ENCODE measurements around the gene SEMA3C. TPM values are rescaled to one million over a fixed set of nuclear protein-coding genes. Genes with fewer than 3 reads are reported as not detected.

Gene SEMA3C
- total and polyA plus RNA-seq, 2 donors (not counting 1 experiment from before 2014, with no cell fraction given), result 0.06 TPM; not detected in 1

GRCh38 chr7:80768756-80769155 lies 150.1 kb downstream of the SEMA3C start:
- Histone ChIP-seq H3K4me3 (ENCODE audit: control extremely low read depth in 1 of 5, extremely low read depth in 1 of 5, insufficient read depth in 1 of 5, low read depth in 2 of 5, low read length in 4 of 5) (no peak overlapping the region), H4K20me1 (ENCODE audit: control insufficient read depth, insufficient read depth, low read length, poor library complexity, severe bottlenecking) (no peaks in the 10 kb centered on the region), H3K36me3 (replicated peaks in 1 of 2; ENCODE audit: control extremely low read depth in 1 of 2, control insufficient read depth in 1 of 2, extremely low read depth in 1 of 2, insufficient read depth in 2 of 2, low read length in 1 of 2) (no peaks in the 10 kb centered on the region), H3K27me3 (replicated peaks in 1 of 4; ENCODE audit: control extremely low read depth in 1 of 4, control insufficient read depth in 3 of 4, insufficient read depth in 4 of 4, low read length in 3 of 4) (no peaks in the 10 kb centered on the region), H3K4me2 (replicated peaks; ENCODE audit: low read depth, low read length, poor library complexity, severe bottlenecking) (no peak overlapping the region), H3K4me1 (ENCODE audit: control insufficient read depth in 2 of 2, insufficient read depth in 2 of 2, low read length in 2 of 2) (no peaks in the 10 kb centered on the region), H3K9me3 (ENCODE audit: control extremely low read depth in 1 of 3, control insufficient read depth in 2 of 3, insufficient read depth in 1 of 3, low read length in 2 of 3) (no peaks in the 10 kb centered on the region), H2AFZ (ENCODE audit: insufficient read depth, low read depth, low read length, poor library complexity, severe bottlenecking) (no peak overlapping the region), H3K27ac (ENCODE audit: low read length in 2 of 2) (no peak overlapping the region), H3K79me2 (ENCODE audit: control insufficient read depth, insufficient read depth, low read length) (no peaks in the 10 kb centered on the region), H3K9ac (ENCODE audit: low read length) (no peak overlapping the region)
- no peaks in the 10 kb centered on the region for H3K4me1 Mint-ChIP-seq
- POLR2A ChIA-PET, result no interaction called here
- DNase-seq, result no peak
- no peaks in the 10 kb centered on the region for H3K27me3 Mint-ChIP-seq
- CTCF ChIA-PET, result no interaction called here
- no peak for ATAC-seq (ENCODE audit: low read depth)
- peaks cover 3% of the 10 kb centered on the region for H3K9me3 Mint-ChIP-seq (ENCODE audit: insufficient read depth)
- H3K27ac Mint-ChIP-seq, result no peak overlapping the region
- TF ChIP-seq CTCF (IDR thresholded peaks at IDR 0.05) (no peak), EZH2 (IDR thresholded peaks at IDR 0.05; ENCODE audit: borderline replicate concordance, insufficient read depth, low read depth, low read length, poor library complexity, severe bottlenecking) (no peak)
- no peak overlapping the region for H3K4me3 Mint-ChIP-seq
- intact Hi-C loops (cut with micrococcal nuclease), result no loop called here
- WGBS (ENCODE audit: insufficient coverage), result no CpG with 5 or more reads among the region's 1 CpG

- Histone ChIP-seq H3K27me3 (replicated peaks in 1 of 4; ENCODE audit: control extremely low read depth in 1 of 4, control insufficient read depth in 3 of 4, insufficient read depth in 4 of 4, low read length in 3 of 4) (no peaks in the 10 kb centered on the region), H3K9ac (ENCODE audit: low read length) (no peak overlapping the region), H3K79me2 (ENCODE audit: control insufficient read depth, insufficient read depth, low read length) (no peaks in the 10 kb centered on the region), H3K27ac (ENCODE audit: low read length in 2 of 2) (no peak overlapping the region), H3K36me3 (replicated peaks in 1 of 2; ENCODE audit: control extremely low read depth in 1 of 2, control insufficient read depth in 1 of 2, extremely low read depth in 1 of 2, insufficient read depth in 2 of 2, low read length in 1 of 2) (no peaks in the 10 kb centered on the region), H2AFZ (ENCODE audit: insufficient read depth, low read depth, low read length, poor library complexity, severe bottlenecking) (no peak overlapping the region), H3K4me1 (ENCODE audit: control insufficient read depth in 2 of 2, insufficient read depth in 2 of 2, low read length in 2 of 2) (no peaks in the 10 kb centered on the region), H3K9me3 (ENCODE audit: control extremely low read depth in 1 of 3, control insufficient read depth in 2 of 3, insufficient read depth in 1 of 3, low read length in 2 of 3) (no peaks in the 10 kb centered on the region), H3K4me2 (replicated peaks; ENCODE audit: low read depth, low read length, poor library complexity, severe bottlenecking) (no peak overlapping the region), H3K4me3 (ENCODE audit: control extremely low read depth in 1 of 5, extremely low read depth in 1 of 5, insufficient read depth in 1 of 5, low read depth in 2 of 5, low read length in 4 of 5) (no peak overlapping the region), H4K20me1 (ENCODE audit: control insufficient read depth, insufficient read depth, low read length, poor library complexity, severe bottlenecking) (no peaks in the 10 kb centered on the region)
- H3K4me1 Mint-ChIP-seq, result no peaks in the 10 kb centered on the region
- DNase-seq (no peak), ATAC-seq (ENCODE audit: low read depth) (no peak)
- no CpG with 5 or more reads among the region's 1 CpG for WGBS (ENCODE audit: insufficient coverage)
- no peak for TF ChIP-seq CTCF (IDR thresholded peaks at IDR 0.05)
- no peak for TF ChIP-seq EZH2 (IDR thresholded peaks at IDR 0.05; ENCODE audit: borderline replicate concordance, insufficient read depth, low read depth, low read length, poor library complexity, severe bottlenecking)
- intact Hi-C loops (cut with micrococcal nuclease), result no loop called here
- H3K27ac Mint-ChIP-seq, result no peak overlapping the region
- CTCF ChIA-PET, result no interaction called here
- POLR2A ChIA-PET, result no interaction called here
- H3K4me3 Mint-ChIP-seq, result no peak overlapping the region
- no peaks in the 10 kb centered on the region for H3K27me3 Mint-ChIP-seq
- H3K9me3 Mint-ChIP-seq (ENCODE audit: insufficient read depth), result no peaks in the 10 kb centered on the region
Observed at GRCh38 chr7:80767654-80768053, 151.2 kb downstream of the SEMA3C start.

All from B cell (primary cell).